Superior temporal gyrus (tissue), 1 donor: ENCODE data around the gene ACAP3.

Source experiments
- DNase-seq: peaks from one replicate; pipeline ENCODE4 v3.0.0-alpha.2; 2016; ENCODE audit errors: extremely low spot score

ACAP3 gene

DNA sequence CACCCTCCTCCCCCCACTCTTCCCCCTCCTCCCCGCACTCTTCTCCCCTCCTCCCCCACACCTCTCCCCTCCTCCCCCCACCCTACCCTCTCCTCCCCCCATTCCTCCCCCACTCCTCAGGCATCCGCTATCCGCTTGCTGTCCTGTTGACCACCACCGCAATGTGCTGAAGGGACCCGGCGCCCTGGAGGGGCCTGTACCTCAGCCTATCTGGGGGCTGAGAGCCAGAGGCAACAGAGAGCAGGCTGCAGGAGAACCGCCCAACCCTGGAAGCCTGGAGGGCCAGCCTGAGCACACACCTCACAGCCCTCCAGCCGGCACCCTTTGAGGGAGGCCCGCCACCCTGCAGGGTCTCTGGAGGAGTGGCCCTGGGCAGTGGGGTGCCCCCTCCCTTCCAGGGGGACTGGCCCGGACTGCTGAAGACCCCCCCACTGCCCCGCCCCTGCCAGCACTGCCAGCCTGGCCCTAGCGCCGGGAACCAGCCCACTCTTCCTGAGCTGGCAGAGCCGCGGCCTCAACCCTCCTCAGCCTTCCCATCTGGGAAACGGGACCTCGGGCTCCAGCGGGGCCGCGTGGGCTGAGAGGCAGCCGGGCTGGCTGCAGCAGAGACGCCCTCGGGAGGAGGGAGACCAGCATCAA lies 62.4 kb downstream of the ACAP3 start:
- DNase-seq, result no peak

DNA sequence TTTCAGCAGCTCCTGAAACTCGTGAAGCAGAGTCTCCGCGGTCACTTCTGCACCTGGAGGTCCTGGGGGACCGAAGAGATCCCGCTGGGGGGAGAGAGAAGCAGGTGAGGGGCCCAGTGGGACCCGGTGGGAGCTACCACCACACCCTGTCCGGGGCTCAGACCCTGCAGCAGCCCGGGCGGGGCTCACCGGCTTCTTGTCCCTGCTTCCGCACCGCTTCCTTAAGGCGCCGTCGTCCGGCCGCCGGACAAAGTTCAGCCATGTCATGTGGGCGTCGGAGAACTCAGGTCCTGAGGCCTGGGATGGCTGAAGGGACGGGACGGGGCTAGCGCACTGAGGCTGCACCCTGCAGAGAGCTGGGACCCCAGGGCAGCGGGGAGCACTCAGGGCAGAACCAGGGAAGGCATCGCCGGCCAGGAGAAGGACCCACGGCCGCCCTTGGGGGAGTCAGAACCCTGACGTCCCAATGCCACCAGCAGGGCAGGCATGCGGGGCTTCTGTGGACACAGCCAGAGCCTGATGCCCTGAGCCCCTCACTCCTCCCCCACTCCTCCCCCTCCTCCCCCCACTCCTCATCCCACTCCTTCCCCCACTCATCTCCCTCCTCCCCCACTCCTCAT lies 63.4 kb downstream of the ACAP3 start:
- DNase-seq, result no peak

DNA sequence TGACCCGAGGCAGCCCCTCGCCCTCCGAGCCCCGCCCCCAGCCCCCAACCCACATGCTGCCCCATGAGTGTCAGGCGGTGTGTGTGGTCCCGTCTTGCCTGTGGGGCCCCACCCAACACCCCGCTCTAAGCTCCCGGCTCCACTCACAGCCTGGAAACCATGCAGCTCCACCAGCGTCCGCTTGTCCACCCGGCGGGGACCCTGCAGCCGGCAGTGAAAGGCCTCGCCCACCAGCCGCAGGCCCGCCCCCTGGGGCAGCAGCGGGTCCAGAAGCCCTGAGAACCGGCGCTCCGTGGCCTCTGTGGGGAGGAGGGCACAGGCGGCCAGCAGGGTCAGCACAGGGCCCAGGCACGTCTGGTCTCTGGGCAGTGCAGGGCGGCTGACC lies 63.9 kb downstream of the ACAP3 start:
- DNase-seq, result no peak

DNA sequence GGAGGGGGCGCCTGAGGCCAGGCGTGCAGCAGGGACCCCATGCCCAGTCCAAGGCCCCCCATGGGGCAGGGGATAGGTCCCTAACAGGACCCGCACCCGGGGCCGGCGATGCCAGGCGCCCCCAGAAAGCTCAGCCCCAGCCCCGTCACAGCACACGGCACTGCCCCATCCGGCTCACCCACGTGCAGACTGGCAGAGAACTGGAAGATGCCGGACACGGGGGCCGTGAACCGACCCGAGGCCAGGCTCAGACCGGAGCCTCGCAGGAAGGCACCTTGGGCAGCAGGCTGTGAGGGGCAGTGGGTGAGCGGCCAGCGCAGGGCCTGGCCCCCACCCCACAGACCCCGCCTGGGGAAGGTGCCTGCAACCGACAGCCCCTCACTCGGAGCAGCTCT lies 64.5 kb downstream of the ACAP3 start:
- no peak for DNase-seq

DNA sequence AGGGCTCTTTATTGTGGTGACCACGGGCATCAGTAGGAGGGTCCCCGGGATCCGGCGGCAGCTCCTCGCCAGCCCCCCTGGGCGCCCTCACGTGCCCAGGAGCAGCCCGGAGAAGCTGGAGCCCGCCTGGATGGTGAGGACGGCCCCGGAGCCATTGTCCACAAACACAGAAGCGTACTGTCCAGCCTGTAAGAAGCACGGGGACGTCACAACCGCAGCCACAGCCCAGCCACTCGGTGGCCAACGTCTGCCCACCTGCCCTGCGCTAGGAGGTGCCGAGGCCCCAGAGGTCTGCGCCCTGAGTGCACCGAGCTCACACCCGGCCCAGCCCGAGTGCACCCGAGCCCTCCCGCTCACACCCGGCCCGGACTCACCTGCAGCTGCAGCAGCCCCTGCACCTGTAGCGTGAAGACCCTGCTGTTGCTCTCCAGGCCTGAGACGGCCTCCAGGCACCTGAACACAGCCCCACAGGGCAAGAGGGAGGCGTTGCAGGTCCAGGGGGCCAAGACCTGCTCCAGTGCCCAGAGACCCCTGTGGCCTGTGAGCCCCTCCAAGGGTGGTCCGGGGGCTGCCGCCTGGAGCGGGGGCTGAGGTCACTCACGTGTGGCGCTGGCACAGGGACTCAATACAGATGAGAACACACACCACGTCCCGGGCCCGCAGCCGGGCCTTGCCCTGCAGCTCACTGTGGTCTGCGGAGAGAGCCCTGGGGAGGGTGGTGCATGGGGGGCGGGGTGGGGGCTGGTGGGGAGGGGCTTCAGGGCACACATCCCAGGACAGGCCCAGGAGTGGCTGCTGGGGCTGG lies 65.1 kb downstream of the ACAP3 start:
- no peak for DNase-seq
